Testis (tissue), 2 donors: ENCODE results near the gene GRID1.

Experiments
- POLR2A ChIP-seq: fragments of 450-650 bp; IDR thresholded peaks from one replicate; pipeline ENCODE4 v1.6.1; 2017; ENCODE audit warnings: antibody characterized with exemption, mild to moderate bottlenecking, moderate library complexity
- TF ChIP-seq, protein P1 (sequence below), 3 experiments: fragments of 450-650 bp in 2 of 3; fragments of 200-600 bp in 1 of 3; sonication (generic) in 1 of 3; IDR thresholded peaks; one replicate each; pipeline ENCODE4 v1.5.1; 2016 to 2019; ENCODE audit warnings: antibody characterized with exemption in 3 of 3, mild to moderate bottlenecking in 2 of 3, moderate library complexity in 1 of 3

- TF ChIP-seq, protein P1, sequence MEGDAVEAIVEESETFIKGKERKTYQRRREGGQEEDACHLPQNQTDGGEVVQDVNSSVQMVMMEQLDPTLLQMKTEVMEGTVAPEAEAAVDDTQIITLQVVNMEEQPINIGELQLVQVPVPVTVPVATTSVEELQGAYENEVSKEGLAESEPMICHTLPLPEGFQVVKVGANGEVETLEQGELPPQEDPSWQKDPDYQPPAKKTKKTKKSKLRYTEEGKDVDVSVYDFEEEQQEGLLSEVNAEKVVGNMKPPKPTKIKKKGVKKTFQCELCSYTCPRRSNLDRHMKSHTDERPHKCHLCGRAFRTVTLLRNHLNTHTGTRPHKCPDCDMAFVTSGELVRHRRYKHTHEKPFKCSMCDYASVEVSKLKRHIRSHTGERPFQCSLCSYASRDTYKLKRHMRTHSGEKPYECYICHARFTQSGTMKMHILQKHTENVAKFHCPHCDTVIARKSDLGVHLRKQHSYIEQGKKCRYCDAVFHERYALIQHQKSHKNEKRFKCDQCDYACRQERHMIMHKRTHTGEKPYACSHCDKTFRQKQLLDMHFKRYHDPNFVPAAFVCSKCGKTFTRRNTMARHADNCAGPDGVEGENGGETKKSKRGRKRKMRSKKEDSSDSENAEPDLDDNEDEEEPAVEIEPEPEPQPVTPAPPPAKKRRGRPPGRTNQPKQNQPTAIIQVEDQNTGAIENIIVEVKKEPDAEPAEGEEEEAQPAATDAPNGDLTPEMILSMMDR (IDR thresholded peaks at IDR 0.05): no peak
- no peak for TF ChIP-seq POLR2A
These were observed 202.9 kb downstream of the GRID1 start for GRCh38 chr10:86163522-86164173.
